Renal cortical epithelial cell (primary cell): ENCODE results near the gene CACFD1. TPM values are rescaled to one million over a fixed set of nuclear protein-coding genes. Genes with fewer than 3 reads are reported as not detected.
A peak's percentile ranks its signal among the peaks of the same experiment; 100 is the strongest.

ENCODE experiments used
- DNase-seq: peaks from one replicate; pipeline ENCODE4 v3.0.0-alpha.2; 2011; ENCODE audit warnings: low read depth
- total RNA-seq: library from RNA; depleted of rRNA; stranded (reverse); fragments of >200 nt; gene quantifications from 2 replicates; pipeline ENCODE4 v1.2.3, GENCODE V29; 2014

Gene CACFD1
- total RNA-seq, 1 donor from 2014 or later, result 22.0 TPM

GRCh38 chr9:133499892-133500270, 40.1 kb downstream of the CACFD1 start:
- DNase-seq, result no peak

- no peak for DNase-seq
Measured at GRCh38 chr9:133502112-133502511, 42.3 kb downstream of the CACFD1 start.

- DNase-seq, result no peak
Measured at GRCh38 chr9:133505186-133505830, 45.5 kb downstream of the CACFD1 start.

GRCh38 chr9:133505901-133506652, 46.3 kb downstream of the CACFD1 start:
- no peak for DNase-seq

GRCh38 chr9:133506653-133507038, 46.9 kb downstream of the CACFD1 start:
- DNase-seq, result peak; percentile 77

- DNase-seq, result no peak
Measured at GRCh38 chr9:133507246-133507965, 47.6 kb downstream of the CACFD1 start.

- no peak for DNase-seq
Measured at GRCh38 chr9:133508046-133508445, 48.3 kb downstream of the CACFD1 start.

- peak; percentile 26 for DNase-seq
Measured at GRCh38 chr9:133509179-133510083, 49.7 kb downstream of the CACFD1 start.

- no peak for DNase-seq
Measured at GRCh38 chr9:133510926-133511505, 51.2 kb downstream of the CACFD1 start.

GRCh38 chr9:133511607-133512006, 51.8 kb downstream of the CACFD1 start:
- DNase-seq, result no peak

- DNase-seq, result no peak
Measured at GRCh38 chr9:133512253-133513213, 52.8 kb downstream of the CACFD1 start.

GRCh38 chr9:133513214-133514100, 53.7 kb downstream of the CACFD1 start:
- DNase-seq, result no peak

GRCh38 chr9:133514460-133515239, 54.9 kb downstream of the CACFD1 start:
- DNase-seq, result no peak

GRCh38 chr9:133515240-133515610, 55.4 kb downstream of the CACFD1 start:
- DNase-seq, result no peak

- no peak for DNase-seq
Measured at GRCh38 chr9:133515615-133516255, 56.0 kb downstream of the CACFD1 start.

GRCh38 chr9:133516256-133516960, 56.6 kb downstream of the CACFD1 start:
- no peak for DNase-seq

- no peak for DNase-seq
Measured at GRCh38 chr9:133516961-133517350, 57.2 kb downstream of the CACFD1 start.
